Measurements from ENCODE around the gene CNIH4. TPM values are rescaled to one million over a fixed set of nuclear protein-coding genes. Genes with fewer than 3 reads are reported as not detected.

Gene CNIH4
- total RNA-seq, 1 donor from 2014 or later: 52.7 TPM

DNA sequence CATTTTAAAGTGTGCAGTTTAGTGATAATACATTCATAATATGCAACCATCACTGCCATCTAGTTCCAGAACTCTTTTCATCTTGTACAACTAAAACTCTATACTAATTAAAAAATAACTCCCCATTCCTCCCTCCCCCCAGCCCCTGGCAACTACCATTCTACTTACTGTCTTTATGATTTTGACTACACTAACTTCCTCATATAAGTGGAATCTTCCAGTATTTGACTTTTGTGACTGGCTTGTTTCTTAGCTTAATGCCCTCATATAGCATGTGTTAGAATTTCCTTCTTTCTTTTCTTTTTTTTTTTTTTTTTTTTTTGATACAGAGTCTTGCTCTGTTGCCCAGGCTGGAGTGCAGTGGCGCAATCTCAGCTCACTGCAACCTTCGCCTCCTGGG, 25.4 kb upstream of the CNIH4 start:
- DNase-seq (ENCODE audit: low spot score): no peak
- no peaks in the 10 kb centered on the region for H3K27me3 Mint-ChIP-seq (ENCODE audit: low read depth)
- H3K27ac Mint-ChIP-seq (ENCODE audit: unreplicated experiment): no peak overlapping the region
- TF ChIP-seq, protein P1, sequence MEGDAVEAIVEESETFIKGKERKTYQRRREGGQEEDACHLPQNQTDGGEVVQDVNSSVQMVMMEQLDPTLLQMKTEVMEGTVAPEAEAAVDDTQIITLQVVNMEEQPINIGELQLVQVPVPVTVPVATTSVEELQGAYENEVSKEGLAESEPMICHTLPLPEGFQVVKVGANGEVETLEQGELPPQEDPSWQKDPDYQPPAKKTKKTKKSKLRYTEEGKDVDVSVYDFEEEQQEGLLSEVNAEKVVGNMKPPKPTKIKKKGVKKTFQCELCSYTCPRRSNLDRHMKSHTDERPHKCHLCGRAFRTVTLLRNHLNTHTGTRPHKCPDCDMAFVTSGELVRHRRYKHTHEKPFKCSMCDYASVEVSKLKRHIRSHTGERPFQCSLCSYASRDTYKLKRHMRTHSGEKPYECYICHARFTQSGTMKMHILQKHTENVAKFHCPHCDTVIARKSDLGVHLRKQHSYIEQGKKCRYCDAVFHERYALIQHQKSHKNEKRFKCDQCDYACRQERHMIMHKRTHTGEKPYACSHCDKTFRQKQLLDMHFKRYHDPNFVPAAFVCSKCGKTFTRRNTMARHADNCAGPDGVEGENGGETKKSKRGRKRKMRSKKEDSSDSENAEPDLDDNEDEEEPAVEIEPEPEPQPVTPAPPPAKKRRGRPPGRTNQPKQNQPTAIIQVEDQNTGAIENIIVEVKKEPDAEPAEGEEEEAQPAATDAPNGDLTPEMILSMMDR (IDR thresholded peaks at IDR 0.05): no peak
- no peaks in the 10 kb centered on the region for H3K9me3 Mint-ChIP-seq (ENCODE audit: low read depth)
- no peak overlapping the region for H3K4me3 Mint-ChIP-seq (ENCODE audit: unreplicated experiment)
- H3K36me3 Mint-ChIP-seq (ENCODE audit: low read depth): no peaks in the 10 kb centered on the region
- peaks cover 26% of the 10 kb centered on the region for H3K4me1 Mint-ChIP-seq (ENCODE audit: low read depth)

DNA sequence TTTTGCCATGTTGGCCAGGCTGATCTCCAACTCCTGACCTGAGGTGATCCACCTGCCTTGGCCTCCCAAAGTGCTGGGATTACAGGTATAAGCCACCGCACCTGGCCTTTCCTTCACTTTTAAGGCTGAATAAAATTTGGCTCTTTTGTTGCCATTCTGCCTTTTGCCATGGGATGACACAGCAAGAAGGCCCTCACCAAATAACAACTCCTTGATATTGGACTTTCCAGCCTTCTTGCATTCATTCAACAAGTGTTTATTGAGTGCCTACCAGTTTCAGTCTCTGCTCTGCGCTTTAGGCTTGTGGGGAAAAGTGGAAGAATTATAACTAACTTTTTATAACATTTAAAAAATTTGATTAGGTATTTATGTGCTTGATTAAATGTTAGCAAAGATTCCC, 24.9 kb upstream of the CNIH4 start:
- H3K27ac Mint-ChIP-seq (ENCODE audit: unreplicated experiment): no peak overlapping the region
- H3K9me3 Mint-ChIP-seq (ENCODE audit: low read depth): no peaks in the 10 kb centered on the region
- TF ChIP-seq, protein P1 (IDR thresholded peaks at IDR 0.05): no peak
- no peaks in the 10 kb centered on the region for H3K36me3 Mint-ChIP-seq (ENCODE audit: low read depth)
- H3K4me3 Mint-ChIP-seq (ENCODE audit: unreplicated experiment): no peak overlapping the region
- no peaks in the 10 kb centered on the region for H3K27me3 Mint-ChIP-seq (ENCODE audit: low read depth)
- no peak for DNase-seq (ENCODE audit: low spot score)
- peaks cover 26% of the 10 kb centered on the region for H3K4me1 Mint-ChIP-seq (ENCODE audit: low read depth)

DNA sequence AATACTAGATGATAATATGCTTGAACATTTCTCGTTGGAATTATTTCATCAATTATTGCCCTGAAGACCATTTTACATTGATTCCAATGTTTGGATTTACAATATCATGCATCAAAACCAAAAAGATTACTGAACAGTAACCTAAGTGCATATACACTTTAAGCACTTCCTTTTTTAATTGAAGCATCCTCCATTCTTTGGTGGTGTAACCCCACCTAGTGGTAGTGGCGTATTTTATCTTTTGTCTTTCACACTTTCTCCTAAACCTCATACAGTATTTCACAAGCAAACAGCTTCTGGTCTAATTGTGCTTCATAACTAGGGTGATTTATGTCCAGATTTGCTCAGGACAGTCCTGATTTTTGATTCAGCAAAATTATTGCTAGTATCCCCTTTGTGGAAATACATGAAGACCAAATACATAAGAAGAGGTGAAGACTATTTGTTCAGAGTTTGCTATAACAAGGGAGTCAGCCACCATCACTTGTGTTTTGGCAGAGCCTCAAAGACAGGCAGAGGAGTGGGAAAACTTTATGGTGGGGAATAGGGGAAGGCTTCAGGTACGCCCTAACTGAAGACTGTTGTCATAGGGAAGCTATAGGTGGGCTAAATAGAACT, 23.3 kb upstream of the CNIH4 start:
- no peak overlapping the region for H3K4me3 Mint-ChIP-seq (ENCODE audit: unreplicated experiment)
- H3K27ac Mint-ChIP-seq (ENCODE audit: unreplicated experiment): no peak overlapping the region
- TF ChIP-seq, protein P1 (IDR thresholded peaks at IDR 0.05): peak; percentile 82
- no peaks in the 10 kb centered on the region for H3K36me3 Mint-ChIP-seq (ENCODE audit: low read depth)
- DNase-seq (ENCODE audit: low spot score): no peak
- H3K9me3 Mint-ChIP-seq (ENCODE audit: low read depth): no peaks in the 10 kb centered on the region
- H3K4me1 Mint-ChIP-seq (ENCODE audit: low read depth): peaks cover 15% of the 10 kb centered on the region
- no peaks in the 10 kb centered on the region for H3K27me3 Mint-ChIP-seq (ENCODE audit: low read depth)

DNA sequence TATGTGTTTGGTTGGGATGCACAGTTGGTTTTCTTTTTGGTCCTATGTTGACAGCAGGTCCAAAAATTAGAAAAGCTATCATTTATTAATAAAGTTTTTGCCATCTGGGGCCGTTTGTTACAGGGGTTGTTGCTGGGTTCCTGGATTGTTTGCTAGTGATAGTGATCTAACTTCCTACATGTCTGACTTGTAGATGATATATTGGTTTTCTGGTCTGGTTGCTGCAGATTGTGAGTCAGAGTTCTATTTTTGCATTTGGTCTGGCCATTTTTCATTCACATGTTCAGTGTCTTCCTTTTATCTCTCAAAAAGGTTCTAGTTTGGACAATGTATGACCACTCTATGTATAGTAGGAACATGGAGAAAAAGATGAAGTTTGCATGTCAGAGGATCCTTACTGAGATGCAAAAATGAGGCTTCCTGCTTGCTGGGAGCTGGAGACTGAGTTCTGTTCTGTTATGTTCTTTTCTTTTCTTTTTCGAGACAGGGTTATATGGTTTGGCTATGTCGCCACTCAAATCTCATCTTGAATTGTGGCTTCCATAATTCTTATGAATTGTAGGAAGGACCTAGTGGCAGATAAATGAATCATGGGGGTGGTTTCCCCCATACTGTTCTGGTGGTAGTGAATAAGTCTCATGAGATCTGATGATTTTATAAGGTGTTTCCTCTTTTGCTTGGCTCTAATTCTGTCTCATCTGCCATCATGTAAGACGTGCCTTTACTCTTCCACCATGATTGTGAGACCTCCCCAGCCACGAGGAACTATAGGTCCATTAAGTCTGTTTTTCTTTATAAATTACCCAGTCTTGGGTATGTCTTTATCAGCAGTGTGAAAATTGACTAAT, 22.5 kb upstream of the CNIH4 start:
- peaks cover 4% of the 10 kb centered on the region for H3K27me3 Mint-ChIP-seq (ENCODE audit: low read depth)
- TF ChIP-seq, protein P1 (IDR thresholded peaks at IDR 0.05): no peak
- H3K27ac Mint-ChIP-seq (ENCODE audit: unreplicated experiment): no peak overlapping the region
- no peak for DNase-seq (ENCODE audit: low spot score)
- H3K9me3 Mint-ChIP-seq (ENCODE audit: low read depth): no peaks in the 10 kb centered on the region
- H3K4me1 Mint-ChIP-seq (ENCODE audit: low read depth): peaks cover 10% of the 10 kb centered on the region
- no peak overlapping the region for H3K4me3 Mint-ChIP-seq (ENCODE audit: unreplicated experiment)
- H3K36me3 Mint-ChIP-seq (ENCODE audit: low read depth): no peaks in the 10 kb centered on the region

DNA sequence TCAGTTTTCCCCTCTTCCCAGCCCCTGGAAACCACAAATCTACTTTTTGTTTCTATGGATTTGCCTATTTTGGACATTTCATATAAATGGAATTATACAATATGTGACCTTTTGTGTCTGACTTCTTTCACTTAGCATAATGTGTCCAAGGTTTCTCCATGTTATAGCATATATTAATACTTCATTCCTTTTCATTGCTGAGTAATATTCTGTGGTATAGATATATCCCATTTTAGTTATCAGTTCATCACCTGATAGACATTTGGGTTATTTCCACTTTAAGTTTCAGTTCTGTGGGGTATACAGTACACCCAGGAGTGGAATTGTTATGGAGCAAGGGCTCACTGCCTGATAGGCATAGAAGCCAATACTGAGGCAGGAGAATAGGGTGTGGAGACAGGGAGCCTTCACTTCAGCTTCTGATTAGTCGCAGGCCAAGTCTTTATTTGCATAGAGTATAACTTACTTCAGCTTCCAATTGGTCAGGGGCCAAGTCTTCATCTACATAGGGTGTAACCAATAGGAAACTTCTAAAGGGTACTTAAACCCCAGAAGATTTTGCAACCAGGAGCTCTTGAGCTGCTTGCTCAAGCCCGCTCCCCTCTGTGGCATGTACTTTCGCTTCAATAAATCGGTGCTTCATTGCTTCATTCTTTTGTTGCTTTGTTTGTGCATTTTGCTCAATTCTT, 18.4 kb upstream of the CNIH4 start:
- Mint-ChIP-seq H3K9me3 (ENCODE audit: low read depth) (peaks cover 7% of the 10 kb centered on the region), H3K4me1 (ENCODE audit: low read depth) (peaks cover 3% of the 10 kb centered on the region), H3K36me3 (ENCODE audit: low read depth) (peaks cover 1% of the 10 kb centered on the region), H3K4me3 (ENCODE audit: unreplicated experiment) (no peak overlapping the region), H3K27ac (ENCODE audit: unreplicated experiment) (no peak overlapping the region), H3K27me3 (ENCODE audit: low read depth) (peaks cover 4% of the 10 kb centered on the region)
- TF ChIP-seq, protein P1 (IDR thresholded peaks at IDR 0.05): no peak
- DNase-seq (ENCODE audit: low spot score): no peak
